ENCODE measurements around the gene NT5C2. TPM values are rescaled to one million over a fixed set of nuclear protein-coding genes. Genes with fewer than 3 reads are reported as not detected.
"Not testable (repeated sequence)": the region's sequence is repeated elsewhere in the genome, so short reads cannot be mapped to it uniquely, and the experiment has no call there.

Gene NT5C2
- total RNA-seq, 1 donor from 2014 or later, result 52.3 TPM

DNA sequence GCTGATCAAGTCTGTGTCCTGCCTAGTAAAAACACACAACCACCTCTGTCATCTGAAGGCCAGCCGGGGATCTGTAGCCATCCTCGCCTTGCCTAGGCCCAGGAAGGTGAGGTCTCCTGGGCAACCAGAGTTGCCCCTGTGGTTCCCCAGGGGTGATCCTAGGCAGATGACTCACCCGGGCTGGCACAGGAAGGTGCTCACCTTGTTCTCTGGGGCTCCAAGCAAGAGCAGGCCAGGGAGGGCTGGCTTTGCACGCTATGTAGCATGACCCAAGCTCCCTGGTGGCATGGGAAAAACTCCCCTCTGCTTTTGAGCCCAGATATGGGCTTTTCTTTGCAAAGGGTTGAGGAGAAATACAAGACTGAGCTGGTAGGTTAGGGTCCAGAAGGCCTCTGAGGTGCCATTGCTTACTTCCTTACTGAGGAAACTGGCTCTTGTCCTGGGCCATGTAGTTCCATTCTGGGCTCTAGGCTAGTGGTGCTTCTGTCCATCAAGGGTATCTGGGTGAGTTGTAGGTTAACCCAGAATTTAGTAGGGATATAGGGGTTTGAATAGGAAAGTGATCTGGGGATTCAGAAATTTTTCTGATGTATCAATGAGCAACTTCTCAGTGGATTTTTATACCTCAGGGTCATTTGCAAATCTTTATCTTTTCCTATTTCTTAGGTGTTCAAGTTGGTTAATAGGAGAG is 112.0 kb downstream of the NT5C2 start:
- DNase-seq (ENCODE audit: missing footprints) (no peak), ATAC-seq (no peak)
- intact Hi-C loops (cut with DNase I), result loop anchor here (5.0 kb wide), 1 partner anchor 161 kb away; no protein-coding TSS in a partner anchor

DNA sequence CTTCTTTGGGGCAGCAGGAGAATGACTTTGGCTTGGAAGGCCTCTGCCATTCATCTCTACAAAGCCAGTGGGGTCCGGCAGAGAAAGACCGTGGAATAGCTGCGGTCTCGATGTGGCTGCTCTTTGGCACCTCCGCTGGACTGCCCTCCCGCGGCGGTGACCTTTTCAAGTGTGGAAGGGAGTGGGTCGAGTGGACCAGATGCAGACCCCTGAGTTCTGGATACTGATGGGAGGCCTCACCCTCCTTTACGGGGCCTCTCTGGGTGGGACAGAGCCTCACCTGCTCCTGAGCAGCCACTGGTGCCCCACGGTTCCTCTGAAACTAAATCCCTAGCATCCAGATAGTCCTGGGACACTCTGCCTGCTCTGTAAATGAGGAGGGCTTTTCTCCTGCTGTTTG is 113.1 kb downstream of the NT5C2 start:
- ATAC-seq (no peak), DNase-seq (ENCODE audit: missing footprints) (no peak)
- intact Hi-C loops (cut with DNase I), result loop anchor here (5.0 kb wide), 1 partner anchor 162 kb away; no protein-coding TSS in a partner anchor

DNA sequence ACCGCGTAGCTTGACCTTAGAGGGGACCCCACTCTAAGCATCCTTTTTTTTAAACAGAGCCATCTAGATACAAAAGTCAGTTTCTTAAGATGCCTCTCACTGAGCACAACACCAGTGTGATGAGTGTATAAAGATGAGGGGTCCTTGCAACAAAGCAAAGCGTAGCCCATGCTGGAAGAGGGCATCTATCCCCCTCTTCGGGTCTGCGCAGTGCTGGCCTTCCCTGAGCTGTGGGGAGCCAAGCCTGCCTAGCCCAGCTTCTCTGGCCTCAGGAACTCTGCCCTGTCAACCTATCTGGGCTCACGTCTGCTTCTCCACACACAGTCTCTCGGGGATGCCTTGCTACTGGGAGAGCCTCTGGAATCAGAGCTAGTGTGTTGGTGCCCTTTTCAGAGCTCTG is 114.0 kb downstream of the NT5C2 start:
- DNase-seq (ENCODE audit: missing footprints), result no peak
- ATAC-seq, result no peak
- intact Hi-C loops (cut with DNase I), result no loop called here

DNA sequence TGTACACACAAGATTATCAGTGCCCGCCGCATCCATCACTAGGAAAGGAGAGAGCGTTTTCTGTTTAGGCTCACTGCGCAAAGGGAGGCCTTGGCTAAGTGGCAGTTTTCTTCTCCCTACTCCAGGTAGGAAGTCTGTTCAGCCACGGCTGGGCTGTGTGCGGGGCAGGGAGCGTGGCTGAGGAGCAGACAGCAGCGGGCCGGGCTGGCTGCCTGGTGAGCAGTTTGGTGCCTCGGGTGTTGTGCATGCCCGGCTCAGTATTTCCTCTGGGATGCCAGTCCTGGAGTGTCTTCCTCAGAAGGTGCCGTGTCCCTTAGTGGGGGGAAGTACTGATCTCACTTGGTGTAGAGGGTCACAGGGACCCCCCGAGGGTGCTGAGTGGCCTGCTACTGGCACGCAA is 114.4 kb downstream of the NT5C2 start:
- DNase-seq (ENCODE audit: missing footprints) (no peak), ATAC-seq (no peak)
- intact Hi-C loops (cut with DNase I), result no loop called here

DNA sequence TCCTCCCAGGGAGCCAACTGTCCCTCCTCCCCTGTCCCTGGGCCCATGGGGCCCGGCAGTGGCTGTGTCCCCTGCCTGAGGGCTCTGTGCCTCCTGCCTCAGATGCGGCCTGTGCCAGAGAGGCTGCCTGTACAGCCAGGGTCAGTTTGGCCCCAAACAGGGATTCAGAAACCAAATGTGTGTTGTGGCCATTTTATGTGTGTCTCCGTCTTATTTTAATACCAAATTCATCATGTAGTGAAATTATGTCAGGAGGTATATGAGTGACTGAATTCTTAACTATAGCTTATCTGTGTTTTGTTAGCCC is 114.8 kb downstream of the NT5C2 start:
- ATAC-seq (no peak), DNase-seq (ENCODE audit: missing footprints) (no peak)
- intact Hi-C loops (cut with DNase I), result no loop called here

DNA sequence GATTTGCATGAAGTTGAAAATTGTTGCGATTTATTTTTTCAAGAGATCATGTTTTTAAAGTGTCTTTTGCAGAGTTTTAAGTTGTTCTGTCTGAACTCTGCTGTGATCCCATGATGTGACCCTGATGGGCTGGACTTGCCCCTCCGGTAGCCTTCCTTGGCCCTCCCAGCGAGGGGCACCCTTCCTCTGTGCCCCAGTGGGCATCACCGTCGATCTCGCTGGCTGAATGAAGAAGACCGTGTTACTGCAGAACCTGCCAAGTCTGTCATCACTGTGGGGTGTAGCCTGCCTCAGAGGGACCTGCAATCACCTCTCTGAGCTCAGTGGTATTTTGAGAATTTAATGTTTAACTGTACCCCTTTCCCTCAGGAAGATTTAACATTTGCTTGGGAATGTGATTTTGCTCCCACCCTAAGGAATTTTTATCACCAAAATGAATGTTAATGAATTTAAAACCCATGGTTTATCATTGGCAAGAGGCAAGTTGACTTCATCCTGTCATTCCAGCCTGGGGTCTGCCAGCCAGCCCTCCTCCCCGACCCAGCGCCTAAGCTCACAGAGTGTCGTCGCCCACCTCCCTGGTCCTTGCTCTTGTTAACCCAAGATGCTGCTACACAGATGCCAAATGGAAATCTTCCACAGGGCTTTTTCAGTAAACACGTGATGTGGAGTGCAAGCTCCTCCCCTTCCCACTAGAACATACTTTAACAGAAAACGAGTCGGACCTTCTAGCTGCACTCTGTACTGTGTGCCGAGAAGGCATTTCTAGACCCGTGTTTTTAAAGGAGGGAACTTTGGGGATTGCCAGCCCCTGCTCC is 115.4 kb downstream of the NT5C2 start:
- ATAC-seq (no peak), DNase-seq (ENCODE audit: missing footprints) (no peak)
- intact Hi-C loops (cut with DNase I), result no loop called here

DNA sequence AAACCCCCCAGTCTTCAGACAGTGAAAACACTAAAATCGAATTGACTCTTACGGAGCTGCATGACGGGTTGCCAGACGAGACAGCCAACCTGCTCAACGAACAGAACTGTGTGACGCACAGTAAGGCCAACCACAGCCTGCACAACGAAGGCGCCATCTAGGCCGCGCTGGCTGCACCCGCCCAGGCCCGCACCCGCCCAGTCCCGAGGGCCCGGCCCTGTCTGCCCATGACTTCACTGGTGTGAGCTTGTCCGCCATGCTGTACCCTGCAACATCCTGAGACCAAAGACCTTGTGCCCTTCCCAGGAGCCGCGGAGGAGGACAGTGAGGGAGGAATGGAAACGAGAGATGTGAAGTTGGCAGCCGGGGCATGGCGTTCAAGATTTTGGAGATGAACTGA is 116.1 kb downstream of the NT5C2 start:
- intact Hi-C loops (cut with DNase I), result no loop called here
- ATAC-seq (no peak), DNase-seq (ENCODE audit: missing footprints) (no peak)

DNA sequence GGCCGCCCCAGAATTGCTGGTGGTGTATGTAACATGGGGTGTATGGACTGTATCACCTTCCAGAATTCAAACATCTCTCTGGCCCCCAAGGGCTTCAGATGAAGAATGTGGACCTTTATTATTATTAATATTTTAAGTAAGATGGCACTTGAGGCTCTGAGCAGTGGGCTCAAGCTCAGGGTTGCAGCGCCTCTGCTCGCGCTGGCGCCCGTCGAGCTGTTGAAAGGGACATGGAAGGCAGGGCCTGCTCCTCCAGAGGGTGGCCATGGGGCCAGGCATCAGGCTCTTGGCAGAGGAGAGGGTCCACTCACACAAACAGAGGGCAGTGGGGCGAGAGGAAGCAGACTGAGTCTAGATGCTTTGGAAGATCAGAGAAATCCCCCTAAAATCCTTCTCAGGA is 120.2 kb downstream of the NT5C2 start:
- intact Hi-C loops (cut with DNase I), result no loop called here
- ATAC-seq (no peak), DNase-seq (ENCODE audit: missing footprints) (no peak)

DNA sequence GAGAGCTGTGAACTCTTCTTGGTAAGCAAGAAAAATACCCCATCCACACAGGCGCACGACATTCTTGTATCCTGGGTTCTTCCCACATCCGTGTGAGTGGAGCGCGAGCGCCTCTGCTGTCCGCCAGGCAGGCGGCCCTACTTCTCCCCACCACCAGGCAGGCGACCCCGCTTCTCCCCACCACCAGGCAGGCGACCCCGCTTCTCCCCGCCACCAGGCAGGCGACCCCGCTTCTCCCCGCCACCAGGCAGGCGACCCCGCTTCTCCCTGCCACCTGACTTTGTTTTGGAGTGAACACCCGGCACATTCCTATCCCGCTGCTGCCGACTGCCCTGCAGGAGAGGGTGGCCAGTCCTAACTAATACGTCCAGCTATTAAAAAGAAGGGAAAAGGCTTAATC is 120.8 kb downstream of the NT5C2 start:
- ATAC-seq, result no peak
- intact Hi-C loops (cut with DNase I), result no loop called here
- no peak for DNase-seq (ENCODE audit: missing footprints)

DNA sequence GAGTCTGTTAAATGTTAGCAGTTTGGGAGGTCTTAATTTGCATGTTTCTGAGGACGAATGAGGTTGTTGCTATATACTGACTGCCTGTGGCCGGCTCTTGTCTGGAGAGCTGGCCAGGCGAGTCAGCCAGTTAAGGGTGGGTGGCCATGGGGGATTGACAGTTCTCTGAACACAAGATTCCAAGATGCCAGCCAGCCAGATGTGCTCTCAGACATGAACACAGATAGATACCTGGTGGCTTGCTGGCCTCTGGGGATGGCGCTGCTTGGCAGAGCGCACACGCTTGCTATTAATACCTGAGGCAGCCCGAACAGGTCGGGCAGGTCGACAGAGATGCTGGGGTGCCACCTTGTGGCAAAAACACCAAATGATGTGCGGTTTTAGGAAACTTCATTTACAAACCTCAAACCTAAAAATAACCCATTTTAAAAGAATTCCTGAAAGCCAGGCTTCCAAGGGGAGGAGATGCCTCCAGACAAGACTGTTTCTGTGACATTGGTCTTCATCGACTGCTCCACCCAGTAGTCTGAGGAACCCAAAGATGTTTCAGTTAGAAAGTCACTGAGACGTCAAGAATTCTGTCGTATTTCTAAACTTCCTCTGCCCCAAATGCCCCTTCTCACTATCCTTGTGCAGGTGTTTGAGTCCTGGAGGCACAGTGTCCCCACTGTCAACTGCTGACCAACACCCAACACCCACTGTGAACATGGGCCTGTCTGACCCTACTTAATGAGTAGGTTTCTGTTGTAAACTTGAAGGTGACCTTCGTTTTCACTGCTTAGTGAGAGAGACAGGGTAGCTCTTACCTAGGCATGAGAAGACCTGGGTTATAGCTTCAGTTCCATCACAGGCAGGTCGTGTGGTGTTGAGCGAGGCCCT is 123.4 kb downstream of the NT5C2 start:
- peak; percentile 71 for ATAC-seq
- DNase-seq (ENCODE audit: missing footprints), result no peak
- intact Hi-C loops (cut with DNase I), result loop anchor here (1.0 to 10.0 kb wide), 3 partner anchors 152 to 345 kb away; no protein-coding TSS in a partner anchor

DNA sequence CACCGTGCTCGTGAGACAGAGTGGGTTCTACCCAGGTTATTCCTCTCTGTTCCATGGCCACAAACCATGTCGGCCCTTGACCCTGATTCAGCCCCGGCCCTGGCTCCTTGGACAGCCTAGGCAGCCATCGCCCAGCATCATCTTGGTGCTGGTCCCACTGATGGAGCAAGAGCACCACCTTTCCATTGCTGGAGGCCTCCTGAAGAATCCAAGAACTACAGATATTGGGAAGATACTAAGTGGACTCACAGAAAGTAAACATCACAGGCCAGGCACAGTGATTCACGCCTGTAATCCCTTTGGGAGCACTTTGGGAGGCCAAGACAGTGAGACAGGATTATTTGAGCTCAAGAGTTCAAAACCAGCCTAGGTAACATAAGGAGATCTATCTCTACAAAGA is 125.1 kb downstream of the NT5C2 start:
- intact Hi-C loops (cut with DNase I), result loop anchor here (10.0 kb wide), 1 partner anchor 343 kb away; no protein-coding TSS in a partner anchor
- no peak for ATAC-seq
- no peak for DNase-seq (ENCODE audit: missing footprints)

DNA sequence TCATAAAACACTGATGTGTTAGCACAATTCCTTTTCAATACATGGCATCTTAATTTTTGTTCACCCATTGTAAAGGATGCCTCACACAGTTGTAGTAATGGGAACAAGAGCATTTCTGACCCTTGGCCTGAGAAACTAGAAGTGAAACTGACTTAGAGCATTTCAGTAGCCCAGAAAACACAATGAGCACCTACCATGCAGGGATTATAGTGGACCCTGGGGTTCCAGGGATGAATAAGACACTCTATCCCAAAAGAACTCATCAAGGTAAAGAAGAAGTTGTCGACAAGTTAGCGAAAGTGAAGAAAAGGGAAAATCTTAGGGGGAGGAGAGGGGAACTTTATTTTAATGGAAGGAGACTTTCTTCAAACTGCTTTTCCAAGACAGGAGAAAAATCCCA is 125.6 kb downstream of the NT5C2 start:
- ATAC-seq (no peak), DNase-seq (ENCODE audit: missing footprints) (no peak)
- intact Hi-C loops (cut with DNase I), result loop anchor here (10.0 kb wide), 1 partner anchor 343 kb away; no protein-coding TSS in a partner anchor

DNA sequence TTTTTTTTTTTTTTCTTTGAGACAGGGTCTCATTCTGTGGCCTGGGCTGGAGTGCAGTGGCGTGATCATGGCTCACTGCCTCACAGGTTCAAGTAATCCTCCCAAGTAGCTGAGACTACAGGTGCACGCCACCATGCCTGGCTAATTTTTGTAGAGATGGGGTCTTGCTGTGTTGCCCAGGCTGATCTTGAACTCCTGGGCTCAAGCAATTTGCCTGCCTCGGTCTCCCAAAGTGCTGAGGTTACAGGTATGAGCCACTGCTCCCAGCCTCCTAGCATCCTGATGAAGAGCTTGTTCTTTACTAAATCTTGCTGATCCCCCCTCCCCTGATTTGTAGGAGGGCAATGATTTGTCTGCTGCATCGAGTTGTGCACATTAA is 126.0 kb downstream of the NT5C2 start:
- DNase-seq (ENCODE audit: missing footprints); ATAC-seq: not testable (repeated sequence)
- intact Hi-C loops (cut with DNase I), result loop anchor here (10.0 kb wide), 1 partner anchor 342 kb away; no protein-coding TSS in a partner anchor

DNA sequence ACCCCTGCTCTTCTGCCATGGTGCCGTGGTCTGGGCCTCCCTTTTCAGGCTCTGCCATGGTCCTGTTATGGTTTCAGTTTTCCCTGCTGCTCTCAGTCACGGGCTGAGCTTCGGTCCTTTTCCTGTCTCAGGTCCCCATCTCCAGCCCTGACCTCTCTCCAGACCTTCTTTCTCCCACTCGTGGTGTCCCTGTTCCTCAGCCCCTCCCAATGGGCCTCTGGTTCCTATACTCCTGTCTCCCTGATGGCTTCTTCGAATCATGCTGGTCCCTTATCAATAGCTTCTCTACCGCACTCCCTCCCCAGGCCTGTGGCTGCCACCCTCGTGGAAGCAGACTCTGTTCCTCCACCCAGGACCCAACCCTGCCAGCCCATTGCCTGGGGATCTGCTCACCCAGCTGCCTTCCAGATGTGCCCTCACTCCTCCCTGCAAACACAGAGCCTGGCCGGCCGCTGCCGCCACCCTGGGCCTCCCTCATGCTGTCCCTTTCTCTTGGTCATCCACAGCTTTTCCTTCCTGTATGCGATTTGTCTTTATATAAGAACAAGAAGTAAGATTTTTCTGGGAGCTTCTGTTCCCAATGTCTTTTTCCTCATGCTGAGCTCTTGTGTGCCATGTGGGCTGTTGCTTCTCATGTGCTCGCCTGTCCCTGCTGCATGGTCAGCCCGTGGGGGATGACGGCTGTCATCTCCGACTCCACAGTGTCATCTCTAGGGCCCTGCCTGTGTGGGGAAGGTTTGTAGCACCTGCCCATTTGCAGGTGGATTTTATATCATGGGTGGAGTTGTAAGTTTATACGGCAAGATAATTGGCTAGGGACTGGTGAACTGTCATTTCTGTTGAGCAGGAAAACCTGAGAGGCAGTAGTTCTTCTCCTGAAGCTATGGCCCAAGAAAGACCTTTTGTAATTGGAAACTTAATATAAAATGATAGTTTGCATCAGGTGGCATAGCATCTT is 126.7 kb downstream of the NT5C2 start:
- no peak for ATAC-seq
- no peak for DNase-seq (ENCODE audit: missing footprints)
- intact Hi-C loops (cut with DNase I), result loop anchor here (10.0 kb wide), 1 partner anchor 342 kb away; no protein-coding TSS in a partner anchor

DNA sequence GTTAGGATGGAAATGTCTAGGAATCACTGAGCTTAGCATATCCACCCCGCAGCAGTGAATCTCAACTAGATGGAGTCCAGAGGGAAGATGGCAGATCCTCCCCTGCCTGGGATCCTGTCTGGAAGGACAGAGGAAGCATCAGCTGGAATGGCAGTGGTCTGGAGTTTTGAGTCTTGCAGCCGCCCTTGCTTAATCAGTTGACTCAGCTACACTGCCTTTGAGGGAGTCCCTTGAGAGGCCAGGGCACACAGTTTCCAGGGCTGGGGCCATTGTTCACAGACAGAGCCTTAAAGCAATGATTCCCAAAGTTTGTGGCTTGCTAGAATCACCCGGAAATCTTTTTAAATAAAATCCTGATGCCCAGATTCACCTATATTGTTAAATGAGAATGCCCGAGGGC is 128.1 kb downstream of the NT5C2 start:
- intact Hi-C loops (cut with DNase I), result loop anchor here (10.0 kb wide), 1 partner anchor 340 kb away; no protein-coding TSS in a partner anchor
- no peak for ATAC-seq
- DNase-seq (ENCODE audit: missing footprints), result no peak

DNA sequence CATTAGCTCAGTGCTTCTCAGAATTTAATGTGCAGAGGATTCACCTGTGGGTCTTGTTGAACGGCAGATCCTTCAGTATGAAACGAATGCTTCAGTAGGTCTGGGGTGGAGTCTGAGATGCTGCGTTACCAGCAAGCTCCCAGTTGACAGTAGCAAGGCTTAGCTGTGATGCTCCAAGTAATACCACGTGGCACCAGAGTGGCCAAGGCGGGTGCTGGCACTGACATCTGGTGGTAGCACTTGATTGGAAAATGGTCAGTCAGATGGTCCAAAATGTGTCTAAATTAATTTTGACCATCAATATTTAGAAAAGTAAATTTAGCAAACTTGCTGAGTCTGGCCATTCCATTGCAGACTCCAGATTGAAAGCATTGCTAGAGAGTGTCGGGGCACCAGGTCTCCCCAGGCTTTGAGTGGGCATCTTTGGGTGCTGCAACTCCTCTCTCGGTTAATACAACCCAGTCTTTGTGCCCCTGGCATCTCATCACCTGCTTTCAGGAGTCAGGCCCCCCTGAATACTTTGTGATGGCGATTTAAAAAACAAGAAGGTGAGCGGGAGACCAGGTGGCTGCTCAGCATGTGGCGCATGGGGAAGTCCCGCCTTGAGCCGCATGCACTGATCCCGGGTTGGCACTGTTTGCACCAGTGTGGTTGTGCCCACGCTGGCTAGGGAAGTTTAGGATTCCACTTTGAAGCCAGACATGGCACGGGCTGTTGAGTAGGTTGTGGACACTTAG is 130.1 kb downstream of the NT5C2 start:
- DNase-seq (ENCODE audit: missing footprints), result no peak
- ATAC-seq, result no peak
- intact Hi-C loops (cut with DNase I), result loop anchor here (10.0 kb wide), 1 partner anchor 338 kb away; no protein-coding TSS in a partner anchor

DNA sequence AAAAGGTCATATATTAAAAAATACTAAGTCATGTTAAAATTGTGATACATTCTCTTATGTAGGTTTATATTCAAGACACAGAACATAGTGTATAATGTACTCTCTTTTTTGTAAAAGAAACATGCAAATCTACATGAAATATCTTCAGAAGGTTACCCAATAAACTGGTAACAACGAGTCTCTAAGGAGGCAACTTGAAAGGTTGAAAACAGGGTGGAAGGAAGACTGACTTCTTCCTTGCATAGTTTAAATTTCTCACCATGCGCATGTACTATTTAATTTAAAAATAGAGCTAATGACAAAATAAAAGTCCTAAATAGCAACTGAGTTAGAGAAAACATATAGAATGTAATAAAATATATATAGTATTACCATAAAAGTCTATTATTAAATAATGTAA is 132.5 kb downstream of the NT5C2 start:
- DNase-seq (ENCODE audit: missing footprints) (no peak), ATAC-seq (no peak)
- intact Hi-C loops (cut with DNase I), result loop anchor here (10.0 kb wide), 1 partner anchor 336 kb away; no protein-coding TSS in a partner anchor
